HG03460 (cell line): ENCODE results near the gene TMEM88.

Source experiments
- ATAC-seq: cut with Tn5 transposase; IDR thresholded peaks from one replicate; pipeline ENCODE4 v1.9.1; 2021; ENCODE audit not compliant: unreplicated experiment

TMEM88 gene

DNA sequence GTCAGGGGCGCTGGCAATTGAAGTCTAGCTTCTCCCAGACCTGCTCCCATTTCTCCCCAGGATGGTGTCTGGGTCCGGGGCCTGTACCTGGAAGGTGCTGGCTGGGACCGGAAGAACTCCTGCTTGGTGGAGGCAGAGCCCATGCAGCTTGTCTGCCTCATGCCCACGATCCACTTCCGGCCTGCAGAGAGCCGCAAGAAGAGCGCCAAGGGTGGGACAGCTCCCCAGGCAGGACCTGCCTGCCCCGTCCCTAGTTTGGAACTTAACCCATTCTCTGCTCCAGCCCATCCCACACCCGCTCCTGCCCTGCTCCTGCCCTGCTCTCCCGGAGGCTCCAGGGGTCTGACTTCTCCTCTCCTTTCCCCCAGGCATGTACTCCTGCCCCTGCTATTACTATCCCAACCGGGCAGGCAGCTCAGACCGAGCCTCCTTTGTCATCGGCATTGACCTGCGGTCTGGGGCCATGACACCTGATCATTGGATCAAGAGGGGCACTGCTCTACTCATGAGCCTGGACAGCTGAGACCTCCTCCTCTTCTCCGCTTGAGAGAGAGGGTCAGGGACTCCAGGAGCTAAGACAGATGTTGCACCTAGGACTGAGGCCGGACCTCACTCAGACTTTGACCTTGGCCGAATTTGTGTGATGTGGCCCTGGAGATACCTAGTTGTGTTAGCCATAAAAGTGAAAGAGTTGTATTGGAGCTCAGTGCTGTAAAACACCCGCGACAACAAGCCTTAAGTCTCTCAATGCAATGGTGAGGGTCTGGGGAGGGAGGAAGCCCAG lies 21.7 kb upstream of the TMEM88 start:
- no peak for ATAC-seq

DNA sequence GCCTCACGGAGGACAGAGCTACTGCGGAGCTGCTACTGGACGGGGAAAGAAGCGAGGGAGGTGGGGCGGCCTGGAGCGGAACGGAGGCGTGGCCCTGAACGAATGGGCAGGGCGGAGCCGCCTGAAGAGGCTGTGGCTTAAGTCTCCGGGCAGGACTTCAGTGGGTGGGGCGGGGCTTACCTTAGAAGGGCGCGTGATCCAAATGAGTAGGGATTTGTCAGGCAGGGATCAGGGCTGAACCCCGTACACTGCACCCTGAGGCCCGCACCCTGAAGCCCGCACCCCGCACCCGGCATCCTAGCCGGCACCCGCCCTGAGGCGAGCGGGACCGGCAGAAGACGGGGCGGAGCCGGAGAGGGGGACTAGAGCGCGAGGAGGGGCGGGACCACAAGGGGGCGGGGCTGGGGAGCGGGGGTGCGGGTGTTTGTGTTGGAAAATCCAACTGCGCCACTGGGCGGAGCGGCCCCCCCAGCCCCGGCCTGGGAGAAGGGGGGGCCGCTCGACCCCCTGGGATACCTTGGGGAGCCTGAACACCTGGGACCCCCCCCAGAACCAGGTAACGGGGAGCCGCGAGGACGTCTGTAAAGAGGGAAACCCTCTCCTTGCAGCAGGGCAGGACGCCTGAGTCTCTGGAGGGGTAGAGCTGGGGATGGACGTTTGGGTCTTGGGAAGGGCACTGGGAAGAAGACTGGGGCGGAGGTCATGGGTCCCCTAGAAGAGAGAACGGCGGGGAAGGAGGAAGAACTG lies 20.9 kb upstream of the TMEM88 start, which contains the start of gene KDM6B:
Gene KDM6B (plus strand): TSS at position 423 of the 747 bp plus-strand sequence. CDS start 11,338 bp downstream, outside the sequence.
- peak; percentile 51 for ATAC-seq

DNA sequence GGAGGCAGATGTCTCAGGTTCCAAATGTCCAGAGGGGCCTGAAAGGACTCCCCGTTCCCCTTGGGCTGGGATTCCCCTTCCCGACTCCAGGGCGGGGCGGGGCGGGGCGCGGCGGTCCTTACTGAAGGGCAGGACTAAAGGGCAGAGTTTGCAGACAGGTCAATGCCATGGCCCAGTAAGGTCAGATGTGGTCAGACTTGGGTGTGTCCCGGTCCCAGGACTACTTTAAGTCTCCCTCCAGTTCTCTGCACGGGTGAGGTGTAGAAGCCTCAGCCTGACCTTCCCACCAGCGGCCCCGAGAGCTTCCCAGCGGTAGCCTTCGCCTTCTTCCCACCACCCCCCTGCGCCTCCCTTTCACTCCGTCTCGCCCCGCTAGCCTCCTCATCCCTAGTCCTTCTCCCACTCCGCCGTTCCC lies 20.3 kb upstream of the TMEM88 start:
- ATAC-seq, result no peak

DNA sequence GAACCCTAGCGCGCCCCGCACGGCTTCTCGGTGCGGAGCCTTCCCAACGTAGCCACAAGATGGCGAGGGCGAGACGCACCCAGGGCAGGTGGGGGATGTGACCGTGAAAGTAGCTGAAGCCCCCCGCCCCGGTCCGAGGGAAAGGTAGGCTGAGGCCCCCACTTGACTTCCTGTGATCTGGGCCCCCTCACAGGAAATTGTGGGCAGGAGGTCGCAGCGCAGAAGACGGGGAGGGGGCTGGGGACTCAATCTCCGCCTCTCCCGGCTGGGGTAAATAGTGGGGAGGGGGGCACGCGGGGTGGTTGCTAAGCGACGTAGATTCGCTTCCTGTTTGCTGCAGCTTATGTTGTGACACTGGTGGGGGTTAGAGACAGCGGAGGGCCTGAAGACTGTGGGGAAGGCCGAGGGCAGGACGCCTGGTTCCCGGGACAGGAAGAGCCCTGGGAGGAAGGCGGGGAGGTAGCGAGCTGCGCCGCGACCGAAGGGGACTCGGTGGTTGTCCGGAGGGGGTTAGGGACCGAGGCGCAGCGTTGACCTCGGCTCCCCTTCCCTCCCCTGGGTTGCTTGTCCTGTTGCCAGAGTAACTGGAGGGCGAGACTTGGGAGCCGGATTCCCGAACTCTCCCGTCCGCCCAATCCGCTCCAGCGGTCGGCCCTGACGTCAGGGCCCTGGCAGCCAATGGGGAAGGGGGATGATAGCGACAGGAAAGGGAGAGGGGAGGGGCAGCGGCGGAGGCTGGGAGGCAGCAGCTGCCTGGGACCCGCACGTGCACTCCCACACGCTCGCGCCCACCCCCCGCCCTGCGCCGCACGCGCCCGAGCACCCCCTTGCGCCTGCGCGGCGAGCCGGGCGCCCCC lies 19.7 kb upstream of the TMEM88 start:
- peak; percentile 35 for ATAC-seq

DNA sequence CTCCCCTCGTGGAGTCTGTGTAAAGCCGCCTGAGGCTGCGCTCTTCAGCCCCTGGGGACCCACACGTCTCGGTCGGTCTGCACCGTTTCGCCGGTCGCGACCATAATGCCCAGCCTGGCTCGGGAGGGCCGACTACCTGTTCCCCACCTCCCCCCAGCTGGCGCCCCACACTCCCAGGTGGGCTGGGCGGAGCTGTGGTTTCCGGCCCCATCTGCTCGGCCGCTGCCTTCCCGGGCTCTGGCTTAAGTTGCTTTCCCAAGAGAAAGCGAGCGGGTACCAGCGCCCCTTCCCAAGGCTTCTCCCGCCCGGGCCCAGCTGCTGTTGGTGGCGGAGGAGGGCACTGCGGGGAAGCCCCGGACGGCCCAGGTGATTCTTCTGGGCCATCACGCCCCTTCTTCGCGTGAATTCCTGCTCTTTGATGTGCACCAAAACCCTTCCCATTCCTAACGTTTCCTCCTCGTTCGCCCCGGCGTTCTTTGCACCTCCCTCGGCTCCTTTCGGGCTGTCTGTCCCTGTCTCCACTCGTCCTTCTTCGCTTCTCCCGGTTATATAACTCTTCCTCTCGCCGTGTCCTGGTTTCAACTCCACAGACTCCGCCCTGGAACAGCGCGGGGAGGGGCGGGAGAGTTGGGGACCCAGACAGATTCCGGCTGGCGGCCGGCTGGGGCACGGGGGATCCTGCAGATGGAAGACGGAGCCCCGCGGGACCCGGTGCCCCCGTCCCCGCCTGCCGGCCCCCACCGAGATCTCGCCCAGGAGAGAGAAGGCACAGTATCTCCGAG lies 18.9 kb upstream of the TMEM88 start:
- ATAC-seq, result peak; percentile 27

DNA sequence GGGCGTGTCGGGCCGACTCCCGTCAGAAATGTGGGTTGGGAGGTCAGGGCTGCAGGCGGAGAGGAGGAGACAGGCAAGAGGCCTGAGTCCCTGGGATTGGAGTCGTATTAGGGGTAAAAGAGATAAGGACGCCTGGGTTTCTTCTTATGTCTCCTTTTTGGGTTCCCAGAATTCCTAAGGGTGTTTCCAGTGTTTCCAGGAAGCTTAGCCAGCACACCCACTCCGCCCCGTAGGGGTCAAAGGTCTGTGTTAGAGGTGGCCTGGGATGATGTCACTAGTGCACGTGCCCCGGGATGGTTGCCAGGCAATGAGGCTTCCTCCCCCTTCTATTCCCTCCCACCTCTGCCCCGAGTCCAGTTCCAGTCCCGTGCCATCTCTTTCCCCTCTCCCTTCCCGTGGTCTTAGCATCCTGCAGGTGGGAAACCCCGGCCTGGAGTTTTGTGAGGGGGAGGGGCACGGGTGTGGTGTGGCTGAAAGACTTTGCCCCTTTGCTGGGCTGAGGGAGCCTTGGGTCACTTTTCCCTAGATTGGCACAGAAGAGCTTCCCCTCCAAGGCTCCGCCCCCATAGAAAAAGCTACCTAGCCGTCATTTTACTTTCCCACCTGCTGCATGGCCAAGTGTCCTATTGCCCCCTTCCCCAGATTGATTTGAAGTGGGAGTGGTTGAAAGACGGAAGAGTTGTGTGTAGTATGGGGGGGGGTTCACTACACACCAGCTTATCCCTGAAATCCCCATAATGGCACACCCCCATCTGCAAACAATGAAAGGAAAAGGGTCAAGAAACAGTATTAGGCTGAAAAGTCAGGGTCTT lies 18.1 kb upstream of the TMEM88 start:
- no peak for ATAC-seq

DNA sequence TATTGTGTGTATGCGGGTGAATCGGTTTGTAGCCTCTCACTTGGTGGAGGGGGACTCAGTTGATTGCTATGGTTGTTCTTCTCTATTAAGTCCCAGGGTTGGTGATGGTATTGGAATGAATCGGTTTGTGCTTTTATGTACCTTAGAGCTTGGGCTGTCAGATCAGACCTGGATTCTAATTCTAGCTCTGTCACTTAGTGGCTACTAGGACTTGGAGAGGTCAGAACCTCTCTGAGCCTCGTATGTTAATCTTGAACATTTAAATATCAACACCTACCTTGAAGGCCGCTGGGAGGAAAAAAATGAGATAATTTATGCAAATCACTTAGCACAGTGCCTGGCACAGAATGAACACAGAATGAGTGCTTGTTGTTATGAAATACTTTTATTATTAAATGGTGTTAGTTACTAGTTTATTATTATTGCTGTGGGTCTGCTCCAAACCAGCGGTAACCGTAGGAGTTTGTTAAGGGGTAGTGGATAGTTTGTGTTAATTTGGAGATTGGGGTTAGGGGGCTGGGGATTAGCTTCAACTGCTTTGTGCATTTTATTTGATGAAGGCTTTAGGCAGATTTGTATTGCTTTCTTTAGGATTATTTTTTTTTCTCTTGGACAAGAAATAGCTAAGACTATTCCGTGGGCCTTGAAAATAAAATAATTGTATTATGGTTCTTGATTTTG lies 17.3 kb upstream of the TMEM88 start:
- ATAC-seq, result no peak

DNA sequence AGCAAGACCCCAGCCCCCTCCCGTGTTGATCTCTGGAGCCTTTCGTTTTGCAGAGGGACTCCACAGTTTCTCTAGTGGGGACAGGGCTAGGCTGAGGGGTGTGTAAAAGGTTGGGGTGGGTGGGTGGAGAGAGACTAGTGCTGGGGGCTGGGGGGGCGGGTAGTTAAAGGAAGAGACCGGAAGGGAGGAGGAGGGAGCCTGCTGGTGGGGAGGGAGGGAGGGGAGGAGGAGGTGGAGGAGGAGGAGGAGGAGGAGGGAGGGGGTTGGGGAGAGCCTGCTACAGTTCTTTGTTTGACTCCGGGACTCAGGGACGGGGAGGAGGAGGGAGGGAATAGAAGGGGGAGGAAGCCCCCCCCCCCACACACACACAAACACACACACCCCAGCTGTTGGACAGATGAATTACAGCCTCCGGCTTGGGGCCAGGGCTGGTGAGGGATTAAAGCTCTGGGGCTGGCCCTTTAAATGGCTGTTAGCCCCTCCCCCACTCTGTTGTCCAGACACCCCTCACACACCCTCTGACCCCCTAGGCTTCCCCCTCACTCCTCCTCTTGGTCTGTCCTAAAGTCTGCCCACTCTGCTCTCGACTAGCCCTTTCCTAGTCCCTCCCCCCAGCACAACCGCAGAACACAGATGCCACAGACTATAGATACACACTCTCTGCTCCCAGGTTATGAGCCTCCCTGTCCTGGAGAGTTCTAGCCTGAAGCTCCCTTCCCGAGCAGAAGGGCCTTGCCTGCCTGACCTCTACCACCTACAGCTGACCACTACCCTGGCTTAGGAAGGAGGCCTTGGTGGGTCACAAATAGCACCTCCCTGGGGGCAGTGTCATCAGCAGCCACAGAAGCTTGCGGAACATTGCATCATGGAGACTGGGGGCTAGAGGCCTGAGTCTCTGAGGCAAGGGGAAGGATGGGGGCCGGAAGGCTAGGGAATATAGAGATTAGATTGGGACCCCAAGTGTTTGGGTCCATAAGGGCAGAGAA lies 16.5 kb upstream of the TMEM88 start:
- ATAC-seq, result no peak

DNA sequence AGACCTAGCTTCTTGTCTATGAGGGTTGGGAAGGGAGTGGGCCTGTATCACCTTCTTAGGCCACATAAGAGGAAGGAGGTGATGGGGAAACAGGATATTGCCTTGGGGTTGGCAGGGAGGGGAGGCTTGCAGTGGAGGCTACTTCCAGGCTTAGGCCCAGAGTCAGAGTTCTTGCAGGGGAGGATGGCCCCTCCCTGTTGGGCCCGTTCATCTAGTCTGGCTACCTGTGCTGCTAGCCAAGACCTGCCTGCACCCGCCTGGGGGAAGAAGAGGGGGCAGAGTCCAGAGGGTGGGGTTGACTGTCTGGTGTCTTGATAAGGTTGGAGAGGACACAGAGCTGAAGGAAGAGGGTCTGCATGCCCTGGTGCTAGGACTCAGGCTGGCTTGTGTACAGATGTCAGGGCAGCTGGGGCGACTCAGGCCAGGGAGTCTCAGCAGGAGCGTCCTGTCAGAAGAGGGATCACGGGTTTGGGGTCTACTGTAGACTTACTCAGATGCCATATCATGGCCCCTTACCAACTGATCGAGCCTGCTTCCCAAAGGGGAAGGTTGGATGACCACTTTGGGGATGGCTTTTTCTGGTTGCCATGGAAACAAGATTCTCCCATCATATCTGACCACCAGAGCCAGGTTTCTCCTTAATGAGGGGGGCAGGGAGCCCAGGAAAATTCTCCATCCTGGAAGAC lies 15.5 kb upstream of the TMEM88 start:
- ATAC-seq, result no peak

DNA sequence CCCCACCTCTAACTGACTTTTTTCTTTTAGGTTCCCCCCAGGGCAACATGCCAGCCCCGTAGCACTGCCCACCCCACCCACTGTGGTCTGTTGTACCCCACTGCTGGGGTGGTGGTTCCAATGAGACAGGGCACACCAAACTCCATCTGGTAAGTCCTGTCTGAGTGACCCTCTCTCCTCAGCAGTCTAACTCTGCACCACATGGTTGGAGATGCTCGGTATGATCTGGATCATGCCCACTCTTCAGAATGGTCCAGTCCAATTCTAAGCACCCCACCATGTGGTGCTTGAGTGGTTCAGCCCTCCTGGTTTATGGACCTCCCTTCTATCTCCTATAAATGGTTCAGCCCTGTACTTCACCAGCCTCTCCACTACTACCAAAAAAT lies 15.0 kb upstream of the TMEM88 start:
- ATAC-seq, result no peak

DNA sequence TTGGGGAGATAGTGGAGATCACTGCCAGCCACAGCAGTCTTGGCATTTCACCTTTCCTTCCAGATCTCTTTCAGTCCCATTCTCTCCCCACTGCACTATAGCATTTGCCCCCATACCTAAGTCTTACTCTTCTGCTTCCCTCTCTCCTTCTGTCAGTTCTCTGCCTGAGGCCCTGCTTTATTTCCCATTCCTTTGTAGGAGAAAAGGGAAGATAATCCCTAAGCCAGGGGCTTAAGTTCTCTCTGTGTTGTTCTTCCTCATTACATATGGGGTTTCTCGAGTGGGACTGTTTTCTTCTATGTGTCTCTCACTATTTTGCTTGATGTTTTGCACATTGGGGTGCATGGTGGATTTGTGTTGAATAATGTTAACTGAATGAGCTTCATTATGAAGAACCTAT lies 14.4 kb upstream of the TMEM88 start:
- no peak for ATAC-seq

DNA sequence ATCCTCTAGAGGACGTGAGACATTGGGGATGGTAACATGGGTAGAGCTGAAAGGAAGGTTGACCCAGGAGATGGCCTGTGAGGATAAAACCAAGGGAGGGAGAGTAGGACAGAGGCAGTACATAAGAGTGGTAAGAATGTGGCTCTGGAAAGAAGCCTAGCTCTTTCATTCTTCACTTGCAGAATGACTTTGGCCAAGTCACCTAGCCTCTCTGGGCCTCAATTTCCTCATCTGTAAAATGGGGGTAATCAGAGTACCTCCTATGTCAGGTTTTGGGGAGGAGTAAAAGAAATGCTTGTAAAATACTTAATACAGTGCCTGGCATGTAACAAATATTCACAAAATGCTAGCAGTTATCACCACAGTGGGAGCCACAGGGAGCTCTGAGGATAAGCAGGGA lies 14.0 kb upstream of the TMEM88 start:
- no peak for ATAC-seq

DNA sequence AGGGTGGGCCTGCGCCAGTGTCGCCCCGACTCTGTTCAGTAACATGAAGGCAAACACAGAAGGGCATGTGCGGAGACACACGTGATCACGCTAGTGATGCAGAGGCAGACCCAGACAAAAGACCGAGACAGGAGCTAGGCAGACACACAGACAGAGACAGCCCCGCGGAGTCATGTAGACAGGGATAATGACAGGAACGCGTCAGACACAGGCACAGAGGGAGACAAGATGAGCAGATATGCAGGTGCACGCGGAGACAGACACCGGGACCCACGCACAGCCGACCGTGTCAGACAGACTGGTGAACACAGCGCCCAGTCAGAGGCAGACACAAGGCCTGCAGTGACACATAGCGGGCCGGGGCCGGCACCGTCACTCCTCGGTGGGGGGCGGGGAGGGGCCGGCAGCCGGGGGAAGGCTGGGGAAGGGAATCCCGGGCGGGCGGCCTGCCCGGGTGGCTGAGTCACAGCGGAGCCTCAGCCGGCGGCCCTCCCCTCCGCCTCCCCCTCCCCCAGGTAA lies 13.4 kb upstream of the TMEM88 start:
- no peak for ATAC-seq

DNA sequence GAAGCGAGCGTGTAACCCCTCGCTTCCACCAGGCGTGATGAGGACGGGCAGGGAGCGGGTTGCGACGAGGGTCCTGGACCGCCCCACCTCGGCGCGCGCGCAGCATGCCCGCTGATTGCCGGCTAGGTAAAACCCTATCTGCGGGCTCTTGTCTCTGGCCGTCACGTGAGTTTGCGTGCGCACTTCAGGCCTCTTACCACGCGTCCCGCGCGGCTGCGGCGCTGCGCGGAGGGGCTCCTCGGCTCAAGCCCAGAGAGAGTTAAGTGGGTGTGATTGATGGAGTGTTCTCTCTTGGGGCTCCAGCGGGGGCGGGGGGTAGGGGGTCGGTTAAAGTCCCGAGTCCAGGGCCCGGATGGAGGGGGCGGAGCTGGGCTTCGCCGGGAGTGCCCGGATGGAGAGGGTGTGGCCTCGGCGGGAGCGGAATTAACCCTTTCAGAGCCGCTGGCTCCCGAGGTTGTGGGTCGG lies 12.9 kb upstream of the TMEM88 start:
- ATAC-seq, result no peak

DNA sequence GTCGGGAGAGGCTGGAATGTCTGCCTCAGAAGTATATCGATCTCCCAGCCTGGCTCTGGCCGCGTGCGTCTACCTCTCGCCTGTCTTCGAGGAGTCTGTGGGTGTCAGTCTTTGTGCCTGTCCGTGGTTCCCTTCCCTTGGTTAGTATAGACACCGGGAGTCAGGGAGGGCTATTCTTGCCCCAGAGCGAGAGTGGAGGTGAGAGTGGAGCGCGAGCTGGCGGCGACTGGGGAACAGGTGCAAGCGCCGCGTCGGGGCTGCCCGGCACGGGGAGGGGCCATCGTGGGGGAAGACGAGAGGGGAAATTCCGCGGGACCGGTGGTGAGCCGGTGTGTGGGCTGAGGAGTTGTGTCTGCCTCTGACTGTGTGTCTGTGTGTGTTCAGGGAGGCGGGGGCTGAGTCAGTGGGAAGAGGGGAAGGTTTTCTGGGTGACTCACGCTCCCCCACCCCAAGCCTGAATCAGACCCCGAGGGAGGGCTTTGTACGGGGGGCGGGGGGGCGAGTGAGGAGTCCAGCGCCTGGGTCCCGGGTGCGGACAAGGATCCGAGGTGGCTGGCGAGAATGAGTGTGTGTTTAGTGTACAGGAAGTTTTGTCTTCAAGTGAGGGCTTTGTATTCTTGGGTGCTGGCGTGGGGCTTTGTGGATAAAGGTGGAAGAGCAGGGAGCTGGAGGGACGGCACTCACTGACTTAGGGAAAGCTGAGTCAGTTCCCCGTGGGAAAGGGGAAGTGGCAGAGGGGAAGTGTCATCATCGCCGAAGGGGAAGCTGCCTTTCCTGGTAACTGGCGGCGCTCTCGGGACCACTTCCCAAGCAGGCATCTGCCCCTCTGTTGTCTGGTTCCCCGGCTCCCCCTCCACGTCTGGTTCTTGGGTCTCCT lies 12.2 kb upstream of the TMEM88 start:
- ATAC-seq, result peak; percentile 28

DNA sequence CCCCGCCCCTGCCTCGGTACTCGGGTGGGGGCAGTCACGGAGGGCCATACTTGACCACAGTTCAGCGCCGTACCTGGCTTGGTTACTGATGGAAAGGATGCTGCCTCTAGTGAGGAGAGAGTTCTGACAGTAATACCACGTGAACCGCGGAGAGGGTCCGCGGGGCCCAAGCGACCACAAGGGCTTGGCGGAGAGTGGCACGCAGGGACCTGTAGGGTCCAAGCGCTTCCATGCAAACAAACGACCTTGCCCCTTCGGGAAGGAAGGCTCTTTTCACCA lies 11.7 kb upstream of the TMEM88 start:
- peak; percentile 0 for ATAC-seq
